Caco-2 (cell line): ENCODE measurements around the gene LIPC. TPM values are rescaled to one million over a fixed set of nuclear protein-coding genes. Genes with fewer than 3 reads are reported as not detected.
A peak's percentile ranks its signal among the peaks of the same experiment; 100 is the strongest.

Experiments used
- BruUV-seq: library from RNA; stranded (reverse); fragments of 400-500 nt; replicated peaks from 2 replicates; lab custom pipeline; 2021; lab: Mats Ljungman, UMichigan
- CTCF ChIA-PET: fragments of 300-600 bp; sonication (Branson Sonifier 250); formaldehyde crosslinking; loops from one replicate; lab custom pipeline; 2022; ENCODE audit warnings: antibody characterized with exemption; lab: Charles Lee
- POLR2A ChIA-PET: fragments of 300-600 bp; sonication (Branson Sonifier 250); formaldehyde crosslinking; loops from one replicate; lab custom pipeline; 2022; ENCODE audit warnings: antibody characterized with exemption; lab: Charles Lee
- DNase-seq, 2 experiments: peaks; one replicate each; pipeline versions ENCODE4 v3.0.0 to v3.0.0-alpha.2; 2020 to 2022
- H3K27me3 ChIP-seq: replicated peaks from 2 replicates; pipeline ENCODE4 v1.6.0; 2011; ENCODE audit warnings: low read length; ENCODE audit not compliant: control insufficient read depth, insufficient read depth
- H3K36me3 ChIP-seq: 2 replicates; pipeline ENCODE4 v1.5.1; 2011; ENCODE audit warnings: low read length; ENCODE audit not compliant: control insufficient read depth, insufficient read depth
- H3K4me1 ChIP-seq: fragments of 250-450 bp; sonication (Bioruptor Pico); 2 replicates; pipeline ENCODE4 v1.5.1; 2020; ENCODE audit warnings: mild to moderate bottlenecking
- H3K4me3 ChIP-seq: 2 replicates; pipeline ENCODE4 v1.5.1; 2011; ENCODE audit warnings: low read depth, mild to moderate bottlenecking, control low read depth, low read length
- H3K9me3 ChIP-seq: fragments of 250-450 bp; sonication (Bioruptor Pico); 2 replicates; pipeline ENCODE4 v1.5.1; 2020; ENCODE audit warnings: mild to moderate bottlenecking, moderate library complexity
- H3K27ac Mint-ChIP-seq: one replicate; pipeline ENCODE4 v1.8.0; 2022; ENCODE audit warnings: mixed read lengths; ENCODE audit not compliant: unreplicated experiment
- H3K27me3 Mint-ChIP-seq: one replicate; pipeline ENCODE4 v1.8.0; 2022; ENCODE audit warnings: mixed read lengths; ENCODE audit not compliant: insufficient read depth, unreplicated experiment
- H3K36me3 Mint-ChIP-seq: one replicate; pipeline ENCODE4 v1.8.0; 2022; ENCODE audit warnings: mild to moderate bottlenecking, mixed read lengths; ENCODE audit not compliant: insufficient read depth, unreplicated experiment
- H3K4me1 Mint-ChIP-seq: one replicate; pipeline ENCODE4 v1.8.0; 2022; ENCODE audit warnings: low read depth, mixed read lengths; ENCODE audit not compliant: unreplicated experiment
- H3K4me3 Mint-ChIP-seq: one replicate; pipeline ENCODE4 v1.8.0; 2022; ENCODE audit warnings: mild to moderate bottlenecking, moderate library complexity, mixed read lengths; ENCODE audit not compliant: unreplicated experiment
- H3K9me3 Mint-ChIP-seq: one replicate; pipeline ENCODE4 v1.8.0; 2022; ENCODE audit warnings: mixed read lengths; ENCODE audit not compliant: unreplicated experiment
- intact Hi-C: fragments of 100-400 bp; cut with micrococcal nuclease; formaldehyde crosslinking; loops from one replicate; pipeline ENCODE4 v1.10.0; 2022; ENCODE audit not compliant: unreplicated experiment
- total RNA-seq: library from RNA; stranded (reverse); gene quantifications from 2 replicates; pipeline ENCODE4 v1.2.3, GENCODE V29; 2022
- TF ChIP-seq, protein P1 (sequence below), 2 experiments: fragments of 200-600 bp in 1 of 2; IDR thresholded peaks; 1 replicate in 1 of 2; 2 replicates in 1 of 2; pipeline versions ENCODE4 v1.5.1 to v1.8.0; 2011 to 2022; ENCODE audit warnings: antibody characterized with exemption in 1 of 2, control low read depth in 1 of 2, inconsistent platforms in 1 of 2, low read depth in 1 of 2, low read length in 1 of 2, mild to moderate bottlenecking in 1 of 2, moderate library complexity in 1 of 2; ENCODE audit not compliant: insufficient read depth in 1 of 2, severe bottlenecking in 1 of 2, unreplicated experiment in 1 of 2

The LIPC gene
- total RNA-seq, 1 experiment from 2014 or later, result 17.6 TPM

DNA sequence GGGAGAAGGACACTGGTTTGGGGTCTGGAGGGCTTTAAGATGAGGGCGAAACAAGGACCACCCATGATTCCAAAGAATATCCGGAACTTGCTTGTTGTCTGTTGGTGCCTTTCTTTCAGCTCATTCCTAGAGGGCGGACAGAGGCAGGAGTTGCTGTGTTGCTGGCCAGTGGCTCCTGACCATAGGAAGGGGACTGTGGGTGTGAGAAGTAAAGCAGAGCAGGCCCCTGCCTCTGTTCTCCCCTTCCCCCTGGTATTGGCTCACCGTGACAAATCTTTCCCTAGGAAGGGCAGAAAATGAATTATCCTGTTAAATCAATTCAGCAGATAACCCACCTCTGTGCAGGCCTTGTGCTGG lies 89.1 kb downstream of the LIPC start:
- Mint-ChIP-seq H3K9me3 (no peaks in the 10 kb centered on the region), H3K27ac (peak overlapping the region; percentile 78), H3K36me3 (peaks cover 9% of the 10 kb centered on the region), H3K4me3 (no peak overlapping the region), H3K27me3 (no peaks in the 10 kb centered on the region), H3K4me1 (peaks cover 44% of the 10 kb centered on the region)
- TF ChIP-seq, protein P1, sequence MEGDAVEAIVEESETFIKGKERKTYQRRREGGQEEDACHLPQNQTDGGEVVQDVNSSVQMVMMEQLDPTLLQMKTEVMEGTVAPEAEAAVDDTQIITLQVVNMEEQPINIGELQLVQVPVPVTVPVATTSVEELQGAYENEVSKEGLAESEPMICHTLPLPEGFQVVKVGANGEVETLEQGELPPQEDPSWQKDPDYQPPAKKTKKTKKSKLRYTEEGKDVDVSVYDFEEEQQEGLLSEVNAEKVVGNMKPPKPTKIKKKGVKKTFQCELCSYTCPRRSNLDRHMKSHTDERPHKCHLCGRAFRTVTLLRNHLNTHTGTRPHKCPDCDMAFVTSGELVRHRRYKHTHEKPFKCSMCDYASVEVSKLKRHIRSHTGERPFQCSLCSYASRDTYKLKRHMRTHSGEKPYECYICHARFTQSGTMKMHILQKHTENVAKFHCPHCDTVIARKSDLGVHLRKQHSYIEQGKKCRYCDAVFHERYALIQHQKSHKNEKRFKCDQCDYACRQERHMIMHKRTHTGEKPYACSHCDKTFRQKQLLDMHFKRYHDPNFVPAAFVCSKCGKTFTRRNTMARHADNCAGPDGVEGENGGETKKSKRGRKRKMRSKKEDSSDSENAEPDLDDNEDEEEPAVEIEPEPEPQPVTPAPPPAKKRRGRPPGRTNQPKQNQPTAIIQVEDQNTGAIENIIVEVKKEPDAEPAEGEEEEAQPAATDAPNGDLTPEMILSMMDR (IDR thresholded peaks at IDR 0.05; ENCODE audit: insufficient read depth in 1 of 2, low read depth in 1 of 2, low read length in 1 of 2, severe bottlenecking in 1 of 2, unreplicated experiment in 1 of 2), result no peak
- Histone ChIP-seq H3K4me1 (peaks cover 26% of the 10 kb centered on the region), H3K36me3 (no peaks in the 10 kb centered on the region; the same call in 1 of the 2 replicates), H3K9me3 (peaks cover 6% of the 10 kb centered on the region; the same call in 1 of the 2 replicates), H3K4me3 (no peak overlapping the region), H3K27me3 (no peaks in the 10 kb centered on the region)
- BruUV-seq, result no TSS peak
- ChIA-PET POLR2A (no interaction called here), CTCF (no interaction called here)
- intact Hi-C loops, result no loop called here
- DNase-seq, result no peak

- Mint-ChIP-seq H3K9me3 (no peaks in the 10 kb centered on the region), H3K36me3 (peaks cover 9% of the 10 kb centered on the region), H3K27me3 (no peaks in the 10 kb centered on the region), H3K4me1 (peaks cover 48% of the 10 kb centered on the region), H3K27ac (peak overlapping the region; percentile 78), H3K4me3 (no peak overlapping the region)
- TF ChIP-seq, protein P1 (IDR thresholded peaks at IDR 0.05; ENCODE audit: insufficient read depth in 1 of 2, low read depth in 1 of 2, low read length in 1 of 2, severe bottlenecking in 1 of 2, unreplicated experiment in 1 of 2), result no peak
- Histone ChIP-seq H3K4me1 (peaks cover 31% of the 10 kb centered on the region), H3K4me3 (no peak overlapping the region), H3K9me3 (peaks cover 3% of the 10 kb centered on the region; the same call in 1 of the 2 replicates), H3K27me3 (no peaks in the 10 kb centered on the region), H3K36me3 (no peaks in the 10 kb centered on the region; the same call in 1 of the 2 replicates)
- BruUV-seq, result no TSS peak
- intact Hi-C loops, result no loop called here
- ChIA-PET POLR2A (no interaction called here), CTCF (no interaction called here)
- DNase-seq, result peak; percentile 76 to 84
These were observed 89.7 kb downstream of the LIPC start for GRCh38 chr15:58521293-58521991.

DNA sequence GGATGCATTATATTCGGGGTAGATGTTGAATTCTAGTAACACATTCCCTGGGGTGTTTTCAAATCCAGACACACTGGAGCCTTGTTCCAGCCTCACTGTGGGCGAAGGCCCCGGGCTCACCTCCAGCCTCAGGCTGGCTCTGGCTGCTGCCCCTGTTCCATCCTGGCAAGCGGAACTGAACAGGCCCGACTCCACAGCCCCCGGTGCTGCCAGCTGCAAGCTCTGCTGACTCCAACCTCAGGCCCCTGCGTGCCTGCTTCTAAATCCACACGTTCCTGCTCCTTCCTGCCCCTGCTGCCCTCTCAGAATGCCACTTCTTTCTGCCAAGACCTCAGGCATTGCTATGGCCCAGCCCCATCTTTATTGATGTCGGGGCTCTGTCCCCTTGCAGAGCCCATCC lies 90.6 kb downstream of the LIPC start:
- peaks cover 9% of the 10 kb centered on the region for H3K36me3 Mint-ChIP-seq
- intact Hi-C loops, result no loop called here
- peaks cover 41% of the 10 kb centered on the region for H3K4me1 ChIP-seq
- no peak for DNase-seq
- no TSS peak for BruUV-seq
- H3K4me1 Mint-ChIP-seq, result peaks cover 50% of the 10 kb centered on the region
- no peaks in the 10 kb centered on the region for H3K27me3 Mint-ChIP-seq
- no peaks in the 10 kb centered on the region for H3K9me3 Mint-ChIP-seq
- H3K4me3 ChIP-seq, result no peak overlapping the region
- no peaks in the 10 kb centered on the region for H3K9me3 ChIP-seq
- no peaks in the 10 kb centered on the region for H3K27me3 ChIP-seq
- ChIA-PET CTCF (no interaction called here), POLR2A (no interaction called here)
- peak overlapping the region; percentile 78 for H3K27ac Mint-ChIP-seq
- TF ChIP-seq, protein P1 (IDR thresholded peaks at IDR 0.05; ENCODE audit: insufficient read depth in 1 of 2, low read depth in 1 of 2, low read length in 1 of 2, severe bottlenecking in 1 of 2, unreplicated experiment in 1 of 2), result no peak
- no peaks in the 10 kb centered on the region; the same call in 1 of the 2 replicates for H3K36me3 ChIP-seq
- no peak overlapping the region for H3K4me3 Mint-ChIP-seq
